Sigmoid colon (tissue), 7 donors: ENCODE measurements around the gene TRPV3. TPM values are rescaled to one million over a fixed set of nuclear protein-coding genes. Genes with fewer than 3 reads are reported as not detected.

ENCODE experiments used
- DNase-seq: peaks from one replicate; pipeline ENCODE4 v3.0.0-alpha.2; 2019
- H3K27ac ChIP-seq, 4 donors: fragments of 200-600 bp; sonication (generic); one replicate each; pipeline ENCODE4 v1.5.1; 2016 to 2019; ENCODE audit warnings: mild to moderate bottlenecking in 1 of 4
- H3K27me3 ChIP-seq, 3 donors: fragments of 200-600 bp; sonication (generic); one replicate each; pipeline ENCODE4 v1.5.1; 2019; ENCODE audit warnings: mild to moderate bottlenecking in 1 of 3
- H3K36me3 ChIP-seq, 4 donors: fragments of 200-600 bp; sonication (generic); one replicate each; pipeline ENCODE4 v1.5.1; 2016 to 2019
- H3K4me1 ChIP-seq, 4 donors: fragments of 200-600 bp; sonication (generic); one replicate each; pipeline ENCODE4 v1.5.1; 2017 to 2019
- H3K4me3 ChIP-seq, 4 donors: fragments of 200-600 bp; sonication (generic); one replicate each; pipeline ENCODE4 v1.5.1; 2017 to 2019; ENCODE audit warnings: mild to moderate bottlenecking in 2 of 4, moderate library complexity in 1 of 4
- H3K9me3 ChIP-seq, 4 donors: fragments of 200-600 bp in 3 of 4; sonication (generic) in 3 of 4; one replicate each; pipeline versions ENCODE4 v1.5.1 to v1.6.1; 2013 to 2019
- EP300 ChIP-seq, 4 donors: sonication (generic); formaldehyde crosslinking; IDR thresholded peaks; one replicate each; pipeline ENCODE4 v1.6.1; 2017; ENCODE audit warnings: antibody characterized with exemption in 4 of 4
- POLR2A ChIP-seq, 2 donors: fragments of 450-650 bp; IDR thresholded peaks; one replicate each; pipeline ENCODE4 v1.6.1; 2016; ENCODE audit warnings: antibody characterized with exemption in 2 of 2, mild to moderate bottlenecking in 2 of 2, moderate library complexity in 2 of 2
- POLR2AphosphoS5 ChIP-seq, 4 donors: sonication (generic); formaldehyde crosslinking; IDR thresholded peaks; one replicate each; pipeline ENCODE4 v1.6.1; 2017; ENCODE audit warnings: antibody characterized with exemption in 4 of 4
- WGBS, 2 donors: extraction: QIAGEN DNeasy Blood & Tissue Kit; methylation state at CpG; one replicate each; pipeline ENCODE4 v1.1.7; 2013; 5-methylcytosine and 5-hydroxymethylcytosine counted together
- intact Hi-C: fragments of 100-400 bp; cut with DNase I; formaldehyde crosslinking; loops from one replicate; pipeline ENCODE4 v1.15.1; 2023
- polyA plus RNA-seq, 3 donors: library from polyadenylated mRNA; stranded (reverse); fragments of 200-250 nt; gene quantifications; one replicate each; pipeline ENCODE4 v1.2.3, GENCODE V29; 2013
- total RNA-seq, 4 donors: library from RNA; depleted of rRNA; stranded (reverse); fragments of >200 nt; gene quantifications; one replicate each; pipeline ENCODE4 v1.1.0, GENCODE V29; 2016
- TF ChIP-seq, protein P1 (sequence below), 4 experiments: fragments of 450-650 bp in 3 of 4; fragments of 200-600 bp in 1 of 4; IDR thresholded peaks; one replicate each; pipeline ENCODE4 v1.5.1; 2016 to 2019; ENCODE audit warnings: antibody characterized with exemption in 4 of 4, mild to moderate bottlenecking in 3 of 4, moderate library complexity in 2 of 4
- donor health status: healthy with polysubstance abuse.
- donor health status: Bipolar disorder and iron deficiency.
- donor health status: healthy.

Gene TRPV3
- total and polyA plus RNA-seq, 7 donors, result 0.14 to 3.3 (median 1.8) TPM

DNA sequence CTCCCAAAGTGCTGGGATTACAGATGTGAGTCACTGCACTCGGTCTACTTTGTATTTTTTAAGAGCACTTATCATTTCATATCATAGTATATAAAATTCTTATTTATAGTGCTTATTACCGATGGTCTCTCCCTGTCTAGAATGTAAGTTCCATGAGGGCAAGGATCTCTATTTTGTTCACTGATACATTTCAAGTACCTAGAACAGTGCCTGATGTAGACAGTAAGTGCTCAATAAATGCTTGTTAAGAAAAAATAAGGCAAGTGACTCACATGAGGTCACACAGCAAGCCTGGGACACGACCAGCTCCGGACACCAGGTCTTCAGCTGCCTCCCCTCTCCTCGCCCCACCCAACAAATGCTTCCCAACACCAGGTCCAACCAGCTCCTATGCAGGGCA lies 23.9 kb downstream of the TRPV3 start:
- no peaks in the 10 kb centered on the region for H3K36me3 ChIP-seq
- DNase-seq, result no peak
- no peaks in the 10 kb centered on the region for H3K9me3 ChIP-seq
- no peak overlapping the region for H3K4me3 ChIP-seq
- no peak overlapping the region for H3K27ac ChIP-seq
- WGBS, 2 donors, result 86 to 96% methylated on average over 5 of the region's 5 CpGs
- peaks cover 0 to 7% (median 4%) of the 10 kb centered on the region in 4 donors for H3K4me1 ChIP-seq
- intact Hi-C loops, result loop anchor here (10.0 kb wide), 1 partner anchor 59 kb away; the partner anchor contains the start of genes ASPA and SPATA22
- H3K27me3 ChIP-seq, result peaks cover 2 to 30% (median 14%) of the 10 kb centered on the region in 3 donors
- TF ChIP-seq EP300 (IDR thresholded peaks at IDR 0.05), result no peak
- TF ChIP-seq, protein P1, sequence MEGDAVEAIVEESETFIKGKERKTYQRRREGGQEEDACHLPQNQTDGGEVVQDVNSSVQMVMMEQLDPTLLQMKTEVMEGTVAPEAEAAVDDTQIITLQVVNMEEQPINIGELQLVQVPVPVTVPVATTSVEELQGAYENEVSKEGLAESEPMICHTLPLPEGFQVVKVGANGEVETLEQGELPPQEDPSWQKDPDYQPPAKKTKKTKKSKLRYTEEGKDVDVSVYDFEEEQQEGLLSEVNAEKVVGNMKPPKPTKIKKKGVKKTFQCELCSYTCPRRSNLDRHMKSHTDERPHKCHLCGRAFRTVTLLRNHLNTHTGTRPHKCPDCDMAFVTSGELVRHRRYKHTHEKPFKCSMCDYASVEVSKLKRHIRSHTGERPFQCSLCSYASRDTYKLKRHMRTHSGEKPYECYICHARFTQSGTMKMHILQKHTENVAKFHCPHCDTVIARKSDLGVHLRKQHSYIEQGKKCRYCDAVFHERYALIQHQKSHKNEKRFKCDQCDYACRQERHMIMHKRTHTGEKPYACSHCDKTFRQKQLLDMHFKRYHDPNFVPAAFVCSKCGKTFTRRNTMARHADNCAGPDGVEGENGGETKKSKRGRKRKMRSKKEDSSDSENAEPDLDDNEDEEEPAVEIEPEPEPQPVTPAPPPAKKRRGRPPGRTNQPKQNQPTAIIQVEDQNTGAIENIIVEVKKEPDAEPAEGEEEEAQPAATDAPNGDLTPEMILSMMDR (IDR thresholded peaks at IDR 0.05), result no peak

DNA sequence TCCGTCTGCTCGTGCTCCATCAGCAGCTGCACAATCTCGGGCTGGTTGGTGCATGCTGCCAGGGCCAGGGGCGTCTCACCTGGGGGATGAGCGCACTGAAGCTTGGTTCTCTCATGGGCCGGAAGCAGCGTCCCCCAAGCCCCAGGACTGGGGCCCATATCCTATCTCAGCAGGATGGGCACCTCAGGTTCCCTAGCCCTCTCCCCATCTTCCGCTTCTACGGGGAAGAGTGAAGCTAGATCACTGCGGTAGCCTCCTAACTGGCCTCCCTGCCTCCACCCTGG lies 24.8 kb downstream of the TRPV3 start:
- intact Hi-C loops, result loop anchor here (10.0 kb wide), 1 partner anchor 58 kb away; the partner anchor contains the start of genes ASPA and SPATA22

DNA sequence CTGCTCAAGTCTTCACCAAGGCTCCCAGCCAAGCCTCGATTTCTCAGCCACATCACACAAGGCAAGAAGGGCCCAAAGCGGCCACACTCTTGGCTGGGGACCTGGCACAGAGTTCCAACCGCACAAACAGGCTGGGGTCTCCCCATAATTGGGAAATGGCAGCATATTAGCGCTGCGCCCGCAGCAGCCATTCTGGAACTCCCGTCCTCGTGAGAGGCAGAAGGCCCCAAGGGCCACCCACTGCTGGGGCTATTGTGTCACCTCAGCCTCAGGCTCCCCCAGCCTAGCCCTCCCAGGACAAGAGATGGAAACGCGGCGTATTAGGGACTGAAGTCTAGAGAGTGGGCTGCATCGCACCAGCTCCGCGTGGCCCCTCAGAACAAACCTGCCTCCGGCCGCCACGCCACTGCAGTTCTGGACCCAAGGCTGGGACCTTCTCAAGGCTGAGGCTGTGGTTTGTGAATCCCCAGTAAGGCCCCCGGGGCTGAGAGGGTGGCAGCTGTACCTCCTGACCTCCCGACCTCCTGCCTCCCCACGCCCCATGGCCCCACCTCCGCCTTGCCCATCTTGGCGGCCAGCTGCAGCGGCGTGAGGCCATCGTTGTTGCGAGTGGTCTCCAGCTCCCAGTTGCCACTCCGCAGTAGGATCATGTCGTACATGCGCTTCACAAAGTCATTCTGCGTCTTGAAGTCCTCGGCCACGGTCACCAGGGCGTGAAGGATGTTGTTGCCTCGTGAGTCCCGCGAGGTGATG lies 25.3 kb downstream of the TRPV3 start:
- no peaks in the 10 kb centered on the region for H3K9me3 ChIP-seq
- WGBS, 2 donors, result 88 to 92% methylated on average over 36 of the region's 36 CpGs
- peaks cover 0 to 7% (median 4%) of the 10 kb centered on the region in 4 donors for H3K4me1 ChIP-seq
- peaks cover 2 to 30% (median 14%) of the 10 kb centered on the region in 3 donors for H3K27me3 ChIP-seq
- DNase-seq, result no peak
- intact Hi-C loops, result loop anchor here (10.0 kb wide), 1 partner anchor 57 kb away; the partner anchor contains the start of genes ASPA and SPATA22
- no peaks in the 10 kb centered on the region for H3K36me3 ChIP-seq
- no peak overlapping the region for H3K4me3 ChIP-seq
- H3K27ac ChIP-seq, result peak overlapping the region in 3 of 4 donors; percentile 26 to 57 (median 34)
- TF ChIP-seq EP300 (IDR thresholded peaks at IDR 0.05) (no peak), POLR2AphosphoS5 (IDR thresholded peaks at IDR 0.05) (no peak), POLR2A (IDR thresholded peaks at IDR 0.05) (no peak)
- TF ChIP-seq, protein P1 (IDR thresholded peaks at IDR 0.05), result no peak

More for the DNA sequence above, 24.8 kb downstream of the TRPV3 start:
- H3K27me3 ChIP-seq, result peaks cover 2 to 30% (median 14%) of the 10 kb centered on the region in 3 donors
- TF ChIP-seq, protein P1 (IDR thresholded peaks at IDR 0.05), result no peak
- TF ChIP-seq POLR2A (IDR thresholded peaks at IDR 0.05) (no peak), POLR2AphosphoS5 (IDR thresholded peaks at IDR 0.05) (no peak)
- no peak for DNase-seq
- H3K4me1 ChIP-seq, result peaks cover 0 to 7% (median 4%) of the 10 kb centered on the region in 4 donors
- no peak overlapping the region for H3K4me3 ChIP-seq
- H3K9me3 ChIP-seq, result no peaks in the 10 kb centered on the region
- 95% methylated on average over 10 of the region's 10 CpGs for WGBS, 2 donors
- H3K27ac ChIP-seq, result peak overlapping the region in 1 of 4 donors; percentile 34
- H3K36me3 ChIP-seq, result no peaks in the 10 kb centered on the region

DNA sequence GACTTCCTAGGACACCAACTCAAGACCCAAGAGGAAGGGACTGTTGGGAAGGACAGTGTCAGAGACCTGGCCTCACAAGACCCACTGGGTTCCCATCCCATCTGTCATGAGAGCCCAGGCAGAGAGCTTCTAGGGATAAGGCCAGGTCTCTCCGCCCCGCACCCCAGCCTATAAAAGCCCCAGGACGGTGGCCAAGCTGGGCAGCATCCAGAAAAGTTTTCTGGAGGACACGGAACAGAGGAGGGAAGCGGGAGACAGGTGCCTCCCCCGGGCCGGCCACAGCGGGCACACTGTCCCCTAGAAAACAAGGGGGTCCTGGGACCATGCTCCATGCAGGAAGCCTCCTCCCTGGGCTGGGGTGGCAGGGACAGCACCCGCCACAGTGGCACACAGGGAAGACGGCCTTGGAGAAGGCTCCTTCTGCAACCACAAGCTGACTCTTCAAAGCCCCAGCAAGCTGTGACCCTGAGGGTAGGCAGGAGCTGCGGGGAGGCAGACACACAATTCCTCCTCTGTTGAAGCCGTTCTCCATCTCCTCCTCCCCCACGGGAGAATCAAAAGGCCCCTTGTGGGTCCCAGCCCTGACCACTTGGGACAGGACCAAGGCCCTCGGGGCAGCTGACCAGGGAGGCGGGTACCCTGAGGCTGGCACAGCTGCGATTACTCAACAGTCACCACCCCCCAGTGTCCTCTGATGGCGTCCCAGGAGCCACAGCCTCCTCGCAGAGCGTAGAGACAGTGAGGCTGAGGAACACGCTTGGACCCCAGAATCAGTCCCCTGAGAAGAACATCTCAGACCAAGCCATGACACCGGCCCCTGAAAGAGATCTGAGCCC lies 26.1 kb downstream of the TRPV3 start:
- H3K36me3 ChIP-seq, result no peaks in the 10 kb centered on the region
- WGBS, 2 donors, result 86 to 88% methylated on average over 21 of the region's 21 CpGs
- peaks cover 0 to 7% (median 4%) of the 10 kb centered on the region in 4 donors for H3K4me1 ChIP-seq
- DNase-seq, result peak; percentile 71
- TF ChIP-seq POLR2A (IDR thresholded peaks at IDR 0.05) (no peak), EP300 (IDR thresholded peaks at IDR 0.05) (no peak), POLR2AphosphoS5 (IDR thresholded peaks at IDR 0.05) (peak in 2 of 4 donors; percentile 4 to 60)
- TF ChIP-seq, protein P1 (IDR thresholded peaks at IDR 0.05), result no peak
- peak overlapping the region; percentile 34 to 67 (median 44) for H3K27ac ChIP-seq
- H3K9me3 ChIP-seq, result no peaks in the 10 kb centered on the region
- intact Hi-C loops, result loop anchor here (10.0 kb wide), 1 partner anchor 57 kb away; the partner anchor contains the start of genes ASPA and SPATA22
- H3K27me3 ChIP-seq, result peaks cover 2 to 30% (median 14%) of the 10 kb centered on the region in 3 donors
- H3K4me3 ChIP-seq, result no peak overlapping the region
